GM21390 (cell line): ENCODE data around the gene IL9.

Experiments
- ATAC-seq: cut with Tn5 transposase; IDR thresholded peaks from one replicate; pipeline ENCODE4 v1.9.1; 2021; ENCODE audit not compliant: unreplicated experiment

Gene IL9

DNA sequence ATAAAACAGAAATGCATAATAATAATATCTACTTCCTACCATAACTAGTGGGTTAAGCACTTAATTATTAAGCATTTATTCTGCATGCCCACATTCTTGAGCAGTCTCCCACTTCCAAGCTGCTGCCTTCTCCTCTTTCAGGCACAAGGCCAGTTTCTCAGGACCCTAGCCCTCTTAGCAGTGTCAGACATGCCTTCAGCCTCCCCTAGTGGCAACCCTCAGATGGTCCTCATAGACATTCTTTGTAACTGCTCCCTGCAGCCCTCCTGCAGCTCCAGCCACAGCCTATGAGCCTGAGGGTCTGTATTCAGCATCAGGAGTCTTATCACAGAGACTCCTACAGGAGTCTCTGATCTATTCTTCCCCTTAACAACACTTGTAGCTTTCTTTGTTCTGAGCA lies 3.9 kb downstream of the IL9 start:
- ATAC-seq, result no peak

DNA sequence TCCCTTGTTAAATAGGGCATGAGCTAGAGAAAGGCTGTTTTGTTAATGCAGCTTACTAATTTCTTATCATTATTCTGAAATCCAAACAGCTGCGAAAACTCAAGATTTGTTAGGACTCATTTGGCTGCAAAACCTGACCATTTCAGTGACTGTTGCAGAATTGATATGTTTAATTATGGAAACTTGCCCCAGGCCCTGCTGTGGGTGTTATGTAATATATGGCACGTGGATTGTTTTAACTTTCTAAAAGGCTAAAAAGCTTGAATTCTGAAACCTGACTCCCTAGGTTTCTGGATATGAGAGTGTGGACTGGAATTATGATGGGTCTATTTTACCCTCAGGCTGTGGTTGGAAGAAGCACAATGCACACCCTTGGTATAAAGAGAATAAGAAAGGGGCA lies 4.4 kb downstream of the IL9 start:
- ATAC-seq, result no peak

DNA sequence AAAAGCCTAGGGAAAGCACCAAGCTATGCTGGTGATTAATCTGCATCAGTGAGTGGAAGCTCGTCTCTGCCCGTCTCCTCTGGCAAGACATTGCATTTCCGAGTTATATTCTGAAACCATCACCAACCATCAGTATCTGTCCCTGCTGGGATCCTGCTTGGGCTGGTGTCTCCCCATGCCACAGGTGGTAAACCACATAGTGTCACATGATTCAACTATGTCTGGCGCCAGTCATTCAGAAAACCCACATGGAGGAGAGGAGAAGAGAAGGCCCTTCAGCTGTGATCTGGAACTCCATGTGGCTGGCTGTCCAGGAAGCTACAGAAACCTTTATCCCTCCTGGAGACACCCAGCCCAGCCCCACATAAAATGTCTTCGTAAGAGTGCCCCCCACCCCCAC lies 4.8 kb downstream of the IL9 start:
- peak; percentile 58 for ATAC-seq

- ATAC-seq, result no peak
These were observed 5.3 kb downstream of the IL9 start for GRCh38 chr5:135890296-135890695.

DNA sequence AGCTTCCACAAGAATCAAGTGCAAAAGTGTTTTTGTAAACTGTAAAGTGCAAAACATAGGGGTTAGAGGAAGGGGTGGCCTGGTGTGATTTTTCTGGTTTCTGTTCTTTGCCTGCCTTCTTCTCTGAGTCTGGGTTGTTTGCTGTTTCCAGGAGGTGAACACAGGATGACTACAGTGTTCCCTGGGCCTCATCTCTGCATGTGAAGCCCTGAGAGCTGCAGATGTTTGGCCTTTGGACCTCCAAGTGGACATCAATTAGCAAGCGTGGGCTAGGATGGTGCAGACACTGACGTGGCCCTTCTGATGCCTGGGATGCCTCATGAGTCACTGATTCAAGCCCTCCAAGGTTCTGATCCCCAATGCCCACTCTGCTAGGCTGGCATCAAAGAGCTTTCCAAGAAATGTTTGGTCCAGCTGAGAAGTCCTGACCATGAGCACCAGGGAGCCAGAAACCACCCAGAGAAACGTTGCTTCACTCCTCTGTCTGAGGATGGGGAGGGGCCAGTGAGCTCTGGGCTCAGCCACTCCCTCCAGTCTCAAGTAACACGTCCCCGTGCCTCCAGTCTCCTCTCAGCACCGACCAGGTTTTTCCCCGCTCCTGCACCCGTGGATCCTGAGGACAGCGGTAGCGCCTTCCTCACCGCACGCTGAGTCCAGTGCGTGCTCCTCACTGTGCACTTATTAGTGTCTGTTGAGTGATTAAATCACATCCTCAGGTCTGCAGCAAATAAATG lies 7.6 kb downstream of the IL9 start:
- no peak for ATAC-seq

DNA sequence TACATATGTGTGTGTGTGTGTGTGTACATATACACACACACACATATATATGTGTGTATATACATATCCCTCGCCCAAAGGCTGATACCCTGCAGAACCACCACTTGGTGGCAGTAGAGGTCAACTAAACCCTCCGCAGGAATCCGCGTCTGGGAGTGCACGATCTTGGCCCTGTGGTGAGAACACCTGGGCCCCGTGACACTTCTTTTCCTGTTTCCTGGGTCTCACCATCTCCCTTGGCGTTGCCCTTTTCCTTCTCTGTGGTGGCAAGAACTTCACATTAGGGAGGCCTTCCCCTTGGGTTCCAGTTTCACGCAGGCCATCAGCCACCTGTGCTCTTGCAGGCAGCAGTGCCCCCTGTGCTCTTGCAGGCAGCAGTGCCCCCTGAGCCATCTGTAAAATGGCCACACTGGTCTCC lies 8.2 kb downstream of the IL9 start:
- ATAC-seq, result peak; percentile 91

DNA sequence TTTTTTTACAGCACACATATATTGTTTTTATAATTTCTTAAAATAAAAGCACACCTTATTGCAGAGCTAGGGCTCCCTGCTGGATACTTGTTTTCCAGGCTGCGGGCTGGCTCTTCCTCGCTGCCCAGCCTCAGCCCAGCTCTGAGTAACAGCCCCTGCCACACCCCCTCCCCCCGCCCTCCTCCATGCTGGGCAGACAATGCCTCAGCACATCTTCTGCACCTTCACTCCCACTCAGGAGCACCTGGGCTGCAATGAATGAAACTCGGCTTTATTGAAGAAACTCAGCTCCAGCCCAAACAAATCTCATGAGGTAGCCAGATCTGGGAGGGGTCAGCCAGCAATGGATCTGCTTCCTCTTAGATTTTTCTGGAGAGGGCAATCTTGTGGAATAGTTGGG lies 9.5 kb downstream of the IL9 start:
- ATAC-seq, result no peak

- no peak for ATAC-seq
These were observed 10.6 kb downstream of the IL9 start for GRCh38 chr5:135885031-135885430.

- no peak for ATAC-seq
These were observed 12.2 kb downstream of the IL9 start for GRCh38 chr5:135883441-135883840.

DNA sequence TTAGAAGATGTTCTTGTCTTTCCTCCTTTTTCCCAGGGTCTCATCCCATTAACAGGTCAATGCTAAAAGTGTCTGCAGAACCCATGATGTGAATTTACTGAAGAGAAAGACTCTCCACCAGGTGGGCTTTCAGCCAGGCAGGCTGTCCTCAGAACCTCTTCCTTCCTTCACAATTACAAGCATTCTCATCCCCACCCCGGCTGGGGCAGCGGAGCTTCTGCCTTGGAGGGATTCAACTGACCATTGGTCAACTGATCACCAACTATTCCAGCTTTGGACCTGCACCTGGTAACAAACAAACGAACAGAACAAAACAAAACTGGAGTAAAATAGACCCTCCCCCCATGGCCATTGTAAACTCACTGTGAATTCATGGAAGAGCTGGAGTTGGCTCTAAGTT lies 12.6 kb downstream of the IL9 start:
- no peak for ATAC-seq

DNA sequence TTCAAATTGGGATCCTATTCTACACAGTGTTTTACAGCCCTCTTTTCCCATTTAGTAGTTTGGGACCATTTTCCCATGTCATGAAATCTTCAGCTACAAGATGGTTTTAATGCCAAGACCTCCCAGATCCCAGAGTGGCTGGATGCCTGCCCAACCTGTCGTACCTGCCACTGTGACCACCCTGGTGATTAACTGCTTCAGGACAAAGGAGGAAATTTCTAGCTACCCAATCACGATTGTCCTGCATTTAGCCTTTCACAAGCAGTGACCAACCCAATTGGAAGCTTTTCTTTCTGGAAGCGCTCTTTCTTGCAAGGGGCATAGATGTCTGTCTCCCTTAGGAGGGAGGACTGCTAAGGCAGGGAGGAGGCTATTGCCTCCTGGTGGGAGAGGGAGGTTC lies 13.8 kb downstream of the IL9 start:
- ATAC-seq, result no peak

- ATAC-seq, result no peak
These were observed 14.4 kb downstream of the IL9 start for GRCh38 chr5:135881244-135881643.

- ATAC-seq, result no peak
These were observed 14.8 kb downstream of the IL9 start for GRCh38 chr5:135880801-135881200.

GRCh38 chr5:135880278-135880677 lies 15.4 kb downstream of the IL9 start:
- ATAC-seq, result no peak

DNA sequence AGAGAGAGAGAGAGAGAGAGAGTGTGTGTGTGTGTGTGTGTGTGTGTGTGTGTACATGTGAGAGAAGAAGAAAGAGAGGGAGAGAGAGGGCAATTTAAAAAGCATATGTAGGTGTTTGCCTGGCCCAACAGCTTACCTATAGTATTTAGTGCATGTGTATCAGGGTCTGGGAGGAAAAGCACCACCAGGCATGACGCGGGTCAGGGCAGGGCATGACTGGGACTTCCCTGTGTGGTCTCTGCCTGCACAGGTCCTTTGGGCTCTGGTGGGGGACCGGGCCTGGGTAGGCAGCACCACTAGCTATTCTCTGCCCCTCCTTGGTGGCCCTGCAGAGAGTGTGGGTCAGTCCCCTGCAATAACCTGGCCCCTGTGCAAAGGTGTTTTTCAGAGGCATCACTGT lies 16.1 kb downstream of the IL9 start:
- ATAC-seq, result no peak

DNA sequence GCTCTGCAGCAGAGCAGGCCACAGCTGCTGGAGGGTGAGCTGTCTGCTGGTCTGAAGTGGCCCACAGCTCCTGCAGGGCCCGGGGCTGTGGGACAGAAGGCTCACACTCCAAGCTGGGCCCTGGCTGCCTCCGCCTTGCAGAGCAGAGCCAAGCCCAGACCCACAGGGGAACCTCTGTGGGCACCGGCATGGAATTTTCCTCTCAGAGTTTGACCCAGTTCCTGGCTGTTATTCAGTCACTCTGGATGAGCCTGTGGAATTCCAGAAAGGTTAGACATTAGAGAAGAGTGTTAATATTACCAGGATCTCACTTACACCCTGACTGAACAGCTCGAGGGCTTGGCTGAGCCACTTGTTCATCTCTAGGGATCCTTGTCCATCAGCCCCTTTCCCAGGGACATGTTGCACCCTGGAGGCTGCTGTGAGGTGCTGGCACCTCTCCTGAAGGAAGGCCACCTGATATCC lies 17.5 kb downstream of the IL9 start:
- ATAC-seq, result no peak

DNA sequence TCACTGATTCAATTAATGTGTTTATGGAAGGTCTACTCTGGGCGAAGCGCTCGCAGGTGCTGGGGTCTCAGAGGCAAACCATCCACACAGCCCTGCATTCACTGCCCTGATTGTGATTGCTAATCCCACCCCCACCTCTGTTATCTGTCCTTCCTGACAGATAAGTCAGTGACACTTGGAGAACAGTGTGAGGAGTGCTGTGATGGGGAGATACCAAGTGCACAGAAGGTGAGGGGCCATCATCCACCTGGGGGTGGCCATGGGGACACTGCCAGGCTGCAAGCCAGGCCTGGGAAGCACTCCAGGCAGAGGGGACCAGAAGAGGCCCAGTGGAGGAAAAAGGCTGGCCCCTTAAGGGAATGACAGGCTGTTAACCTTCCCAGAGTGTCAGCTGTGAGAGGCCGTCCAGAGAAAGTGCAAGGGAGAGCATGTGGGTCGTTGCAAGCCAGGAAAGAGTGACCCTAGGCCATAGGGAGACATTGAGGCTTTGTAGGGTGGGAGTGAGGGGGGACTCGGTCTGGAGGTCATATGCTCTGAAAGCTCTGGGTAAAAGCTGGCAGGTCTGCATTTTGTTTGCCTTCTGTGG lies 18.0 kb downstream of the IL9 start:
- ATAC-seq, result no peak

- no peak for ATAC-seq
These were observed 19.5 kb downstream of the IL9 start for GRCh38 chr5:135876146-135876545.

DNA sequence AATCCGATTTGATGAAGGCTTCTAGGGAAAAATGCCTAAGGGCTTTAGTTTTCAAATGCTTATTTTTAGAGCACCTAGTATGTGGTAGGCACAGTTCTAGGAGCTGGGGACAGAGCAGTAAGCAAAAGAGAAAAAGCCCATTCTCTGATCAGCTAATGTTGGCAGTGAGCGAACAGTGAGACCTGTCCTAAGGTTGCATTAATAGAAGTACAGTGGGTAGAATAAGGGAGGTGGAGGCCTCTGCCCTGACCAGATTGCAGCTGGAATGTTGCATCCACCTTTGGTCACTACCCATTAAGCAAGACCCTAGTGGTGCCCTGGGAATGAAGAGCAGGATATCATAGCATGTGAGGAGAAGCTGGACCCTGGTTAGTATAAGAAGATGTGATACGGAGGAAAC lies 20.1 kb downstream of the IL9 start:
- no peak for ATAC-seq

DNA sequence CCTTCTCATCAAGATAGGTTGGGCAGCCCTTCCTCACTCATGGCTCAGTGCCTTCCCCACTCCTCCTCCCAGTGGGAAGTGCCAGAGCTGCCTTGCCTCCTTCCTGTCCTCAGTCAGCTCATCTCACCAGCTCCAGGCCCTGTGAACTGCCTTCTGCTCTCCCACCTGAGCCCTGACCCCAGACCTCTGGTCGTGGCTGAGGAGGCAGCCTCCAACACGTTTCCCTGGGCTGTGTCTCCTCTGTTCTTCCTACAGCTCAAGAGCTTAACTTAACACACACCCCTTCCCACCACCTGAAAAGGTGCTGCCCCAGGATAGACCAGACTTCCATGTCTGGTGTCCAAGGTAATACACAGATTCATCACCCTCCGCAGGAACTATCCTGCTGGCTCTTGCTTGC lies 21.2 kb downstream of the IL9 start:
- ATAC-seq, result no peak

- ATAC-seq, result no peak
These were observed 21.8 kb downstream of the IL9 start for GRCh38 chr5:135873831-135874230.

- ATAC-seq, result no peak
These were observed 24.2 kb downstream of the IL9 start for GRCh38 chr5:135871268-135871915.
